ENCODE measurements around the gene SLC39A7.

Gene SLC39A7

DNA sequence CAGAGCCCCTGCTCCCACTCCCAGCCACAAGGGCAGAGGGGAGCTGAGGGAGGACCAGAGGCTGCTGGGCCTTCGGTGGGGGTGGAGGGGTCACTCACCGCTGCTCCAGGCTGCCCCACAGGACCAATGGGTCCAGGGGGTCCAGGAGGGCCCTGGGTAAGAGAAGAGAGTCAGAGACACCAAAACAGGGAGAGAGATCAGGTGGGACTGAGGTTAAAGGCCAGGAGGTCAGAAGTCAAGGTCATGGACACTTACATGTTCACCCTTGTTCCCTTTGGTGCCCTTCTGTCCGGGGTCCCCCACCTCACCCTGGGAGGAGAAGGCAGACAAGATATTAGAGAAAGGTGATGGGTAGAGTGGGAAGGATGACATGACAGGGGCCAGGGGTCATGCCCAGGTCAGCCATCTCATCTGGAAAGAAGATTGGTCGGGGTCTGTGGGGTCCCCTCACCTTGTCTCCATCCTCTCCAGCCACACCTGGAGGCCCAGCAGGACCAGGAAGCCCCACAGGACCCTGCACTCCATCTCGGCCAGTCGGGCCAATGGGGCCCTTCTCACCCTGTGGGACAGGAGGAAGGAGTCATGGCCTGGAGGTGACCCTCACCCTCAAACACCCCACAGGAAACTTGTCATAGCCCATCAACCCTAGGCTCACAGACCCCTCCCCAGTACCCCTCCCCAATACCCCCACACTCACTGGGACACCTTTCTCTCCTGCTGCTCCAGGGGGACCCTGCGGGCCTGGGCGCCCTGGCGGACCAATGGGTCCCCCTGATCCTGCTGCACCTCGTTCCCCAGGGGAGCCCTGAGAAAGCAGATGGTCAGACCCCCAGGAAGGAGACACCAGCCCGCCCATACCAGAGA, 29.4 kb upstream of the SLC39A7 start:
- no peak for DNase-seq

DNA sequence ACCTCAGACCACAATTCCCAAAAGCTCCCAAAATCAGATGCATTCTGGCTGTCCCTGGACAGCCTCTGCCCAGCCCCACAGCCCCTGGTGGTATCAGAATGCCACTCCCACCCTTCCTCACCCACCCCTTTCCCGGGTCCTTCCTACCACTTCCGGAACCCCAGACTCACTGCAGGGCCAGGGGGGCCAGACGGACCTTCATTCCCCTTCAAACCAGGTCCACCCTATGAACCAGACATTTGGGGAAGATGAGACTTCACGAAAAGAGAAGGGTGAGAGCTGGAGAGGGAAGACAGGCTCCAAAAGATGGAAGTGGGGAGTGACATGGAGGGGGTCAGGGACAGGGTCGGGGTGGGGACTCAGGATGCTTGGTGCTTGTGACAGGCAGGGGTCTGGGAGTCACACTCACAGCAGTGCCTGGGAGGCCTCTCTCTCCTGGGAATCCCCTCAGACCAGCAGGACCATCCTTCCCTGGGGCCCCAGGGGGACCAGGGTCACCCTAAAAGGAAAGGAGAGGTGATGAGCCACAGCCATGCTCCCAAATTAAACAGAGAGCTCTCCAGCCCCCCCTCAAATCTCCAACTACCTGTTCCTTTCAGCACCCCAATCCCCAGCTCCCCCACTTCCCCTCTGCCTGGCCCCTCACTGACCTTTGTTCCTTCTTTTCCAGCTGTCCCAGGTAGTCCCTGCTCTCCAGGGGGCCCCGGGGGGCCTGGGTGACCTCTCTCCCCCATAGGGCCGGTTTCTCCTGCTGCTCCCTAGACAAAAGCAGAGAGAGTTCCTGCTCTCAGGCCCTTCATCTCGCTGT, 28.6 kb upstream of the SLC39A7 start:
- no peak for DNase-seq

DNA sequence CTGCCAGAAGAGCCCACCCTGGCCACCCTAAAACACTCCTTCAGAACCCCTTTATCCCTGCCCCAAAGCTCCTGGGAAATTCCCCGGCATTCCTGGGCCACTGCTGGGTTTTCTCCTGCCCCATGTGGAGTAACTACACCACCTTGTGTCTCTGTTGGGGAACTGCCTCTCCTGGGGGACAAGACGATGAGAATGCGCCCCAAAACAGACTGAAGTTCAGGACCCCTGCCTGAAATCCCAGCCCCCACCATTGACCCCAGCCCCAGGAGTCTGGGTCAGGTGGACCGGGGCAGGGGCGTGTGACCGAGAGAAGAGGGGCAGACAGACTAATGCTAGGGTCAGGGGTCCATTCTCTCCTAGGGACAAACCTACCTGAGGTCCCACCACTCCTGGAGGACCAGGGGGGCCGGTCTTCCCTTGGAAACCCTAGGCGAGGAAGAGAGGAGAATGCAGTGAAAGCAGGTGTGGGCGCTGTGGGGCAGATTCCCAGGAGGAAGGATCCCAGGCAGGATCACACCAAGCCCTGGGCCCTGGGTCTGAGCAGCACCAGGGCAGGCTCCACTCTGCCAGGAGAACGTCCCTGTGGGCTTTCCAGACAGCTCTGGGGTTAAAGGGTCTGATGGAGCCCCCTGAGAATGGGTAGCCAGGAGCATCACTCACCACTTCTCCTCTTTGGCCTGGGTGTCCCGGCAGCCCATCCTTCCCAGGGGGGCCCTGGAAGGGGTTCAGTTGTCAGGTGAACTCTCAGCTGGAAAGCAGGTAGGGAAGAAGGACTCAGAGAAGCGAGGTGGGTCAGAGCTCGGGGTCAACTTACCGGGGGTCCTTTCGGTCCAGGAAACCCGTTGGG, 27.8 kb upstream of the SLC39A7 start:
- no peak for DNase-seq

DNA sequence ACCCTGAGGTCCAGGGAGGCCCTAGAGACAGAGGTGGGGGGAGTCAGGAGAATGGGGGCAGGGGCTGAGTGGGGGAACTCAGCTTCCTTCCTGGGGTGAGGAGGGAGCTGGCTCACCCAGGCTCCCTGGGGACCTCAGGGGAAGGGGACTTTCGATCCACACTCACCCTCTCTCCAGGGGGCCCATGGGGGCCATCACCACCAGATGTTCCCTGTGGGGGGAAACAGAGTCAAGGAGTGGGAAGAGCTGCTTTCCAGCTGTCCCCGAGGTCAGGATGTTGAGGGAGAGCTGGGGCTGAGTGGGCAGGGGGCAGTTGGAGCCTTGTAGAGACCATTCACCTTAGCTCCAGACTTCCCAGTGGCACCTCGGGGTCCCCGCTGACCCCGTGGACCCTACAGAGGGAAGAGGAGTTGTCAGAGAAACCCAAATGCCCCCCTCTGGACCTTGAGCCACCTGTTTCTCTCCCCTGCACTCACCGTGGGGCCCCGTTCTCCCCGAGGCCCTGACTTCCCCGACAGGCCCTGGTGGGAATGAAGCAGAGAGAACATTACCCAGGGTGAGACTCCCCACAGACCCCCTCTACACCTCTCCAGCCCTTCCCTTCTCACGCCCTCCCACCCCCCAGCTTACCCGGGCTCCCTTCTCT, 27.0 kb upstream of the SLC39A7 start:
- DNase-seq: no peak

DNA sequence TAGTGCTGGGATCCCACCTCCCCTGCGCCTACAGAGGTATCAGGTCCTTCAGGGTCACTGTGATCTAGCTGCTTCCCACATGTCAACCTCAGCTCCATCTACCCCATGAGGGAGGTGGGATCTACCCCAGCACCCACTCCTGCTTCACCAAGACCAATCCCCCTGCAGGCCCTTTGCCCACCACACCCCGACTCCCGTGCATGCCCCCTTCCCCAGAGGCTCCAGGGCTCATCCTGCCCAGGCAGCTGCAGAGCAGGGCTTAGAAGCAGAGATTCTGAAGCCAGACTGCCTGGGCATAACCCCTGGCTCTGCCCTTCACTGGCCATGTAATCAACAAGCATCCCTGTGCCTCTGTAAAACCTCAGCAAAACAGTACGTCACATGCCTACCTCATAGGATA, 25.9 kb upstream of the SLC39A7 start:
- no peak for DNase-seq

DNA sequence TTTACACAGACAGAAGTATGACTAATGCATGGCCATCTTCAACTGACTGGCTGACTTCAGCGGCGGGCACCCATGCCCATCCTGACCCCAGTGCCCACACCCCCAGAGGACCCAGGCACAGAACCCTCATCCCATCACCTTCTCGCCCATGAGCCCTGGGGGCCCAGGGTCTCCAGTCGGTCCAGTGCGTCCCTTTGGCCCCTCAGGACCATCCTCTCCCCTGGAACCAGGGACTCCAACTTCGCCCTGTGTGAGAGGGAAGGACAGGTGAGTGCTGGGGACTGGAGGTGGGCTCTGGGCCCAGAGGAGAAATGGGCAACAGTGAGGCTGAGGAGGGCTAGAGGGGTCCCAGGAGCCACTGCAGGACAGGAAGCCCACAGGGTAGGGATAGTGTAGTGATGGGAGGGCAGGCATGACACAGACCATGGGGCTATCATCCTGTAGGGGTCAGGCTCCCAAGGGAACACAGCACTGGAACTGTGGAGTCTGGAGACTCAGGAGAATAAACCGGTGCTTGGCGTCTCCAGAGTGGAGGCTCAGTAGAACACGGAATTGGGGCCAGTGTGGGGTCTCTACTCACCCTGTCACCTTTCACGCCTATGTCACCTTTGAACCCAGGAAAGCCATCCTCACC, 25.1 kb upstream of the SLC39A7 start:
- no peak for DNase-seq

DNA sequence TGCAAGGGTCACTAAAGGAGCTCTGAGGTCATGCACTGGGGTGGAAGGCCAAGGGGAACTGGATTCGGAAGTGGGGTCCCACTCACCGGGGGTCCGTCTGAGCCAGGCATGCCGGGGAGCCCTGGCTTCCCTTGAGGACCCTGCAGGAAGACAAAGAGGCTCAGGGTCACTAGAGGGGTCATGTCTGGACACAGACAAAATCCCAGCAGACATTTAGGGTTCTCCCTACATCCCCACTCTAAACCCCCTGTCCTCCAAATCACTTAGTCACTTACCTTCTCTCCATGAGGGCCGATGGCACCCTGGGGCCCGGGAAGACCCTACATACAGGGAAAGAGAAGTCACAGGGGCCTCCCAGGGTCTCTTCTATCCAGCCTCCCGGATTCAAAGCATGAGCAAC, 23.8 kb upstream of the SLC39A7 start:
- DNase-seq: no peak

DNA sequence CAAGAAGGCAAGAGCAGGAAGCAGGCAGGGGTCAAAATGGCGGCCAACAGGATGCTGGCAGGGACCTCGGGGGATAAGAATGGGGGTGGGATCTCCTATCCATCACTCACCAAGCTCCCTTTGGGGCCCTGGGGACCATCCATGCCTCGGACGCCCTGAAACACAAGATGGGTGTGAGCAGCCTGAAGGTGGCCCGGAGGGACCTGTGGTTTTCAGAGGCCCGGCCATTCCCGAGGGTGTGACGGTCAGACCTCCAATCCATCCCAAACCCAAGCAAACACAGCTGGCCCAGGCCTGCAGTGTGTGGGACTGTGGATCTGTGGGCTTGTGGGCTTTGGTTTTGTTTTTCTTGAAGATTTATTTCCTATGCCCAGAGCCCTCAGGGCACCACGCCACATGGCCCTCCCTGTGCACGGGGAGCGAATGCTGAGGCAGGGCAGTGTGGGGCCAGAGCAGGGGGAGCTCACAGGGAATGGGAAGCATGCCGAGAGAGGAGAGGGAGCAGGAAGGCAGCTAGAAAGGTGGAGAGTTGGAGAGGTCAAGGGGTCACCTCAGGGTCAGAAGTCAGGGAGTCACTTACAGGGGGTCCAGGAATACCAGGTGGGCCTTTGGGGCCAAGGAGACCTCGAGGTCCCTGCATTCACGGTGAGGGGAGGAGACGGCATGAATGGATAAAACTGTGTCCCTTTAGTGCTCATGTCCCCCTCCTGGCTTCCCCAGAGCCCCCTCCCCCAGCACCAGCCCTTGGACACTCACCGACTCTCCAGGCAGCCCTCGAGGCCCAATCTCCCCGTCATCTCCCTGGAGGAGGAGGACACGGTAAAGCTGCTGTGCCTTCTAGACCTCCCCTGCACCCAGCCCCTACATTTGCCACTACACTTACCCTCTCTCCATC, 22.9 kb upstream of the SLC39A7 start:
- no peak for DNase-seq

DNA sequence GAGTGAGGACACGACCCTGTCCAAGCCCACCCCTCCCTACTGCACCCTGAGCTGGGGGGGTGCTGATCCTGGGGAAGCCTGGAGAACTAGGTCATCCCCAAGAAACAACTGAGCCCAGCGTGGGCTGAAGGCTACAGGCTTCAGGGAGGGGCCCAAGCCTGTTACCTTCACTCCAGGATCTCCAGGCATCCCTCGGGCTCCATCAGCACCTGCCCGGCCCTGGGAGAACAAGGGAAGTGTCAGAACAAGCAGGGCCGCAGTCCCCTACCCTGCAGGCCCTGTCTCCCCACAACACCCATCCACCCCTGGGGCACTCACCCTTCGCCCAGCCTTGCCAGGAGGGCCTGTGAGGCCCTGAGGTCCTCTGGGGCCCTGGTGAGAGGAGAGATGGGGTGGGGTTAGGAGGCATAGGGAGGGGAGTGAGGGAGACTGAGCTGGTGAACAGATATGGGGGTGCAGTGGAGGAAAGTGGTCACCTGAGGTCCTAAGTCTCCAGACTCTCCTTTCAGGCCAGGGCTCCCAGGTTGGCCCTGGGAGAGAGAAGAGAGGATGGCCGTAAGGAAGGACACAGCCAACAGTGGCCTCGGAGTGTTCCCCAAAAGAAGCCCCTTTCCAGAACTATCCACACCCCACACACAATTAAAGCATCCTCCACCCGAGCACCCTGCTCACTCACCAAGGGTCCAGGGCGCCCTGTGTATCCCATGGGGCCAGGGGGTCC, 21.8 kb upstream of the SLC39A7 start:
- DNase-seq: no peak

DNA sequence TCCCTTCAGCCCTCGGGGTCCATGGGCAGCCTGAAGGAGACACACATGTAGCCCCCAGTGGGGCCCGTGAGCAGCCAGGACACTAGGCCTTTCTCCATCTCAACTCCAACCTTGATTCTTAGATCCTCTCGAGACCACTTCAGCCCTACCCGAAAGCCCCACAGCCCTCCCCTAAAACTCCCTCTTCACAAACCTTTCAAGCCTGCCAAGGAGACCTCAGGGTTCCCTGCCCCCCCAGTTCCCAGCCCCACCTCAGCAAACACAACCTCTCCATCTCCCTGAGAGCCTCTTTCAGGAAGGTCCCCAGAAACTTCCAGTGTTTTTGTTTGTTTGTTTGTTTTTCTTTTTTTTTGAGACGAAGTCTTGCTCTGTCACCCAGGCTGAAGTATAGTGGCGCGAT, 19.5 kb upstream of the SLC39A7 start:
- no peak for DNase-seq

DNA sequence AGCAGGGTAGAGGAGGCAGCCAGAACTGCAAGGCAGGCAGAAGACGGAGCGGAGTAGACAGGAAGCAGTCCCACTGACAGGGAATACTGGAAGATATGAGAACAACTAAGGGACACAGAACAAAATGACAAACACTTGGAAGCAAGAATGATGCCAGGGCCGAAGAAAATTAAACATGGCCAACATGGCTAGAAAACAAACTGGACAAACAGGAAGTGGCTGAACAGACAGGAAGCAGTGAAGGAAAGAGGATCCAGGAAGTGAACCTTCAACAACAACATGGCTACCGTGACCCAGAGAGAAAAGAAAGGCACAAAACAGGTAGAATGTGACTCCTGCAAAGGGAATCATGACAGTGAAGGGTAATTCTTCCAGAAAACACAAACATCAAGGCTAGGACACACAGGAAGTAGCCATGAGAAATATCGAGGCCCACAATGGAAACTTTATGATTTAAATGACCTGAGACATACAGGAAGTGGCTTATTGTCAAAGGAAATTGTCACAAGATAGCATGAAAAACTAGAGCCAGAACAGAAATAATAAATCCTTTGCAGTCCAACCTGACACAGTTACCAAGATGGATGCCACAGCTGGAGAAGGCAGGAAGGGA, 17.5 kb upstream of the SLC39A7 start:
- DNase-seq: no peak

DNA sequence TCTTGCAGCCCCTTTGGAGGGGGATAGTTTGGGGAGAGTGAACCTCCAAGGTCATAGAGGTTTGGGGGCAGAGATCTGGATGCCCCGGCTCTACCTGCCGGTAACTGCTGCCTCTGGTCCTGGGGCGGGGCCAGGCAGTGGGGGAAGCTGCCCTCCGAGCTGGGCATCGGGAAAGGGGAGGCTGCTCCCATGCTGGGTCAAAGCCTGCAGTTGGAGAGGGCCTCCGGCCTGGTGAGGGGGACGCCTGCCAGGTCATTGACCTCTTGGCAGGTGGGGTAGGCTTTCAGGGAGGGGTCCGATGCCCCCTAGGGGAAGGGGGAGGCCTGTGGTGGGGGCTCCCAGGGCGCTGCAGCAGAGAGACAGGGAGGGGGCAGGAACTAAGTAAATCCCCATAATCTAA, 15.5 kb upstream of the SLC39A7 start:
- DNase-seq: no peak

DNA sequence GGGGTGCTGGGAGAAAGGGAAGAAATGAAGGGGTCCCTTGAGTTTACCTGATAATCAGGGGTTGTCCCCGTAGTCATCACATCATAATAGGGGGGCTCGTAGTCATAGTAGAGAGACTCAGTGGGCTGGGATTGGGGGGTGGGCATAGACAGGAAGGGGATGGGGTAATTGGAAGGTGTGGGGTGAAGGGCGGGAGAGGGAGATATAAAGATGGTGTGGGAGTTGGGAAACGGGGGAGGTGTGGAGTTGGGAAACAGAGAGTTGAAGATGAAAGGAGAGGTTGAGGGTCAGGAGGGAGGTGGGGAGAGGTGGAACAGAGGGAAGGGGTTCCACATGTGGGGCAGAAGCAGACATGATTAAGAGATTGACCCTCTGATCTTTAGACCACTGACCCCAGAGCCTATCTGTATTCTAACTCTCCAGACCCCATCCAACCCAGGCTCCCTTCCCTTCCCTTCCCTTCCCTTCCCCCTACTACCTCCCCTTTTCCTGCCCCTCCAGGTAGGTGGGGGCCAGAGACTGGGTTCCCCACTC, 14.9 kb upstream of the SLC39A7 start:
- no peak for DNase-seq

DNA sequence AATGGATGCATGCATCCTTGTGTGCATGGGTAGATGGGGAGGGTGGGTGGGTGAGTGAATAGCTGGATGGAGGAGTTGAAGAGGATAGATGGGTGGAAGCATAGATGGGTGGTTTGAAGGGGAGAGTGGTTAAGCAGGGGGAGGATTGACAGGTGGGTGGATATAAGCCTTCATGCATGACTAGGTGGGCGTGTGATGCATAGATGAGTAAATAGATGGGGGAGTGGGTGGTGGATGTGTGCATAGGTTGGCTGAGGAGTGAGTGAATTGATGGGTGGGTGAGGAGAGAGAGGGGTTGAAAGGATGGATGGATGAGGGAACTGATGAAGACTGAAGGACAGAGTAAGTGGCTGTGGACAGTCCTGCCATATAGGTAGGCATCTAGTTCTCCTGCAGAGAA, 12.9 kb upstream of the SLC39A7 start:
- DNase-seq: no peak

DNA sequence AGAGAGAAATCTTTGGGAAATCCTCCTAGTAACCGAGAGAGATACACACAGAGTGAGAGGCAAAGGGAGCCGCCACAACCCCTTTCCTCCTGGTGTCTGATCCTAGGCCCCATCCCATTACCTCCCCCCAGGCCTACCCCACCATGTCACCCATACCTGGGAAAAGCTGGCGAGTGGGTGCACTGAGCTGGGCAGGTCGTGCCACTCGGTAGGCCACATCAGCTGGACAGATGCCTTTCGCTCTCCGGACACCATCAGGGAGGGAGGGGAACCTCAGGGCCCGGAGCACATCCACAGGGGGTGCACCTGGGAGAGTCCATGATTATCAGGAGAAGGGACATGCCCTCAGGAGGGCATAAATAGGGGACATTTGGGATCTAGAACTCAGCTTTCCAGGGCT, 11.5 kb upstream of the SLC39A7 start:
- no peak for DNase-seq

DNA sequence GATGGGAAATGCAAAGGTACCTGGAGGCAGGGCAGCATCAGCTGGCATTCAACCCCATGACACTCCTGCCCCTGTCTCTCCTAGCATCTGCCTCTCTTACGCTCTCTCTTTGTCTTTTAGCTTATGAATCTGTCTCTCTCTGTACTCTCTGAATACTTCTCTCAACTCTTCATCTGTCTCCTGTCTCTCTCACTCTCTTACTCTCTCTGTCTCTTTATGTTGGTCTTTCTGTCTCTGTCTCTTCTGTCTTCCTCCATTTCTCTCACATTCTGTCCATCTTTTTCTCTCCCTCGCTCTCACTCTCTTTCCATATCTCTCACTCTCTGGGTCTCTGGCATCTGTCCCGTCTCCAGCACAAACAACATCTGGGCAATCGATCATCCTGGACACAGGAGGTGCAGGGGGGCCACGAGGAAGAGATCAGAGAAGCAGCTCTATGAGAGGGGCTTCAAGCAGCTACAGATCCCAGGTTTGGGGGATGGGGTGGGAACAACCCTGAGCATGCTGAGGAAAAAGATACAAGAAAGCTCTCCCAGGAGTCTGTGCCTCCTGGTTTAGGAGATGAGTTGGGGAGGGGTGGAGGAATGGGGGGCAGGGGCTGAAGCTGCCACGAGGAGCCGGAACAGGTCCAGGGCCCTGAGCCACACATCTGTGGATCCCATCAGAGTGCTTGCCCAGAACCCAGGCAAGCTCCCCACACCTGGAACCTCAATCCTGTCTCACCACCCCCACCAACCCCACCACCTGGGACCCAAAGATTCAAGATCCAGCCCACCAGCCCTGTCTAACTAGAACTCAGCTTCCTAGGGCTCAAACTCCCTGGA, 10.8 kb upstream of the SLC39A7 start:
- DNase-seq: no peak

DNA sequence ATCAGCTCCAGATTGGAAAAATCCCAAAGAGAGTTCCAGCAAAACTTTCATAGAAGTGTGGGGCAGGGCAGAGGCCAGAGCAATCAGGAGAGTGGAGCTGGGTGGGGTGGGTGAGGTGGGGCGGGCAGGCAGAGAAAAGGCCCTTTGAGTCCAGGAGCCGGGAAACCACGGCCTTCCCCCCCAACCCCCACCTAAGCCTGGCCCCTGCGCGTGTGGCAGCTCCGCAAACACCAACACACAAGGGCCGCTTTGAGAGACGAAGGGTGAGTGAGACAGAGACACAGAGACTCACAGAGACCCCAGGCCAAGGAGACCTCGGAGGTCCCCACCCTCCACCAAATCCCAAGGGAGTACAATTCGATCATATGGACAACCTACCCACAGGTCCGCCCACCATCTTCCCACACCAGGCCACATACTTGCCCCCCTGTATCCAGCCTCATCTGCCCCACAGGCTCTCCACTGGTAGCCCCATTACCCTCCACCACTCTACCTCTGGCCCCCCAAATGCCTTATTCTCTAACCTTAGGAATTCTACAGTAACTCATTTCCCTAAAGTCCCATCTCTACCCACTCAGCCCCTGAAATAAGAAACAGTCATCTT, 10.1 kb upstream of the SLC39A7 start:
- no peak for DNase-seq

DNA sequence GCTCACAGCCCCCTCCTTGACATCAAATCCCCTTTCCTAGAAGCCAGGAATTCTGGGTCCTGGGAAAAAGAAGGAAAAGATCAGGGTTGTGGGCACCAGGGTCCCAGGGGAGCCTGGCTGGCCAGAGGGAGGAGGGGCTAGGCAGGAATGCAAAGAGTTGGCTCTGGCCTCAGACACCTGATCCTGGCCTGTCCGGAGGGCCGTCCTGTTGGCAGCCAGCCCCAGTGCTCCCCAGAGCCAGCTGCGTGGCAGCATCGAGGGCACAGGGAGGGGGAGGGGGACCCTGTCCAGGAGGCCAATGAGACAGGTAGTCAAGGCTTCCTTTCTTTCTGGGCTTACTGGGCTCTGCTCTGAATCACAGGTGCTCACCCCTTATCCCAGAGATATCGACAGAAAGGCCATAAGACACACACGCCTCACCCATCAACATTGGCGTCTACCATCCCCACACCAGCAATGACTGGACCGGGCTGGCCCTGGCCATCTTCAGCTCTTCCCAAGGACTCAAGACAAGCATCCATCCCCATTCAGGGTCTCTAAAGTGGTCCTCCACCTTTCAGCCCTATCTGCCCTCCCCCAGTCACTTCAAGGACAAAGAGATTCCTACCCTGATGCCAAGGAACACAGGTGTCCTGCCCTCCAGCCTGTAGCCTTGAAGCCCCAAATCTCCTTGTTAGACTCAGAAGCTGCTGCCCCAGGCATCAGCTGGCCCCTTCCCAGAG, 9.1 kb upstream of the SLC39A7 start:
- DNase-seq: no peak
